ENCODE measurements around the gene AOPEP. TPM values are rescaled to one million over a fixed set of nuclear protein-coding genes. Genes with fewer than 3 reads are reported as not detected.

Gene AOPEP
- total RNA-seq, 1 experiment from 2014 or later = 15.0 TPM

DNA sequence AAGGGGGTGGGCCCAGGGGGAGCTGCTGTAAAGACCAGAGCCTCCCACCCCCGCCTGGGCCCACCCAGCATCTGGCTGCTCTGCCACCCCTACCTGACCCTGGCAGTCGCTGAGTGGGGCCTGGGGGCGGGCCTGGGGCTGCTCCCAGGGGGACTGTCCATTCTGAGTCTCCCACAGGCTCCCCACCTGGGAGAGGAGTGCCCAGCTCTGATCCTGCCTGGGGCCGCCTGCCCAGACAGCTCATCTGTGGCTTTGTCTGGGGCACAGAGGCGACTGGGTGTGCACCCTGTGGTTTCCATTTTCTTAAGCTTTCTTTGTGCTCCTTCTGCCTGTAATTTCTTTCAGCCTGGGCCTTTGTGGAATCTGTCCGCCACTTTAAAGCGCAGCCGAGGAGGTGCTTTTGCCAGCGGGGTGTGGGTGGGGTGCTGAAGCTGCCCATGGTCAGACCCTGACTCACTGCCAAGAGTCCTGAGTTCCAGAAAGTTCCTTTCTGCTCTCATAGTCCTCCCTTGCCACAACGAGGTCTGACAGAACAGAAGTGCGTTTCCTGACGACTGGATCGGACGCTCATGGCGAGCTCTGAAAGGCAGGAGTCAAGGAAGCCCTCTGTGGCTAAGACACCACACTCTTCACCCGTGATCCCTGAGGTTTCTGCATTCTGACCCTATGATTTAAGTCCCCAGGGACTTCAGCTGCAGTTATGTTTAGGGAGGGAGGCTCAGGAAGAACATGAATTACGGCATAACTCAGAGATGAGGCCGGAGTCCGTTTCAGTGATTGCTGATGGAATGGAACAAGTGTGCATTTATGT is 366.0 kb downstream of the AOPEP start:
- no peak for DNase-seq
- Histone ChIP-seq H4K20me1 (ENCODE audit: control insufficient read depth, insufficient read depth, insufficient read length) (no peaks in the 10 kb centered on the region), H3K79me1 (ENCODE audit: insufficient read depth, low read depth, low read length, poor library complexity, severe bottlenecking) (no peaks in the 10 kb centered on the region), H3K18ac (ENCODE audit: insufficient read length, low read depth, low read length) (no peak overlapping the region), H2BK120ac (ENCODE audit: low read depth, low read length, poor library complexity, severe bottlenecking) (no peak overlapping the region), H3K27ac (ENCODE audit: insufficient read length, low read depth, low read length) (no peak overlapping the region), H2AK5ac (ENCODE audit: insufficient read length, low read length) (no peak overlapping the region), H3K4me2 (ENCODE audit: insufficient read depth, insufficient read length, low read length) (no peak overlapping the region), H2BK20ac (ENCODE audit: low read depth, low read length, poor library complexity, severe bottlenecking) (no peak overlapping the region), H2BK5ac (ENCODE audit: insufficient read length, low read length) (no peak overlapping the region), H2BK15ac (ENCODE audit: low read depth, low read length) (no peak overlapping the region), H4K91ac (ENCODE audit: insufficient read length, low read depth, low read length) (no peak overlapping the region), H3K27me3 (ENCODE audit: insufficient read depth, low read length) (no peaks in the 10 kb centered on the region), H3K56ac (ENCODE audit: insufficient read length, low read depth, low read length) (no peak overlapping the region), H2AFZ (ENCODE audit: low read length) (no peak overlapping the region), H4K5ac (ENCODE audit: insufficient read length, low read depth, low read length) (no peak overlapping the region), H3T11ph (ENCODE audit: low read length) (no peak overlapping the region), H3K9me3 (ENCODE audit: control insufficient read depth, low read depth, low read length) (no peaks in the 10 kb centered on the region), H3K9ac (ENCODE audit: extremely low read depth, insufficient read length, low read length) (no peak overlapping the region), H3K79me2 (ENCODE audit: insufficient read depth, low read length) (no peaks in the 10 kb centered on the region), H4K8ac (replicated peaks; ENCODE audit: insufficient read length, low read depth, low read length) (no peak overlapping the region), H3K23ac (ENCODE audit: insufficient read length, low read depth, low read length) (no peak overlapping the region), H3K14ac (ENCODE audit: insufficient read depth, low read length) (no peak overlapping the region), H3K4me1 (ENCODE audit: insufficient read depth, low read length) (no peaks in the 10 kb centered on the region; the same call in 1 of the 2 replicates), H2BK12ac (ENCODE audit: insufficient read length, low read depth, low read length) (no peak overlapping the region), H3K4ac (ENCODE audit: low read depth, low read length) (no peak overlapping the region), H3K23me2 (ENCODE audit: insufficient read length, low read depth, low read length, poor library complexity, severe bottlenecking) (no peaks in the 10 kb centered on the region)
- Mint-ChIP-seq H3K9me3 (no peaks in the 10 kb centered on the region), H3K36me3 (ENCODE audit: insufficient read depth in 1 of 3, low read depth in 3 of 3) (peaks cover 0 to 1% (median 0%) of the 10 kb centered on the region in 3 experiments; a peak in 1 of 7 replicates), H3K4me1 (peaks cover 32 to 51% of the 10 kb centered on the region in 2 experiments), H3K27me3 (ENCODE audit: low read depth) (no peaks in the 10 kb centered on the region; the same call in 1 of the 2 replicates), H3K4me3 (no peak overlapping the region; a peak in 1 of 5 replicates), H3K27ac (peak overlapping the region; percentile 42 to 89 (median 72); a peak in 6 of 7 replicates)
- TF ChIP-seq, protein P1, sequence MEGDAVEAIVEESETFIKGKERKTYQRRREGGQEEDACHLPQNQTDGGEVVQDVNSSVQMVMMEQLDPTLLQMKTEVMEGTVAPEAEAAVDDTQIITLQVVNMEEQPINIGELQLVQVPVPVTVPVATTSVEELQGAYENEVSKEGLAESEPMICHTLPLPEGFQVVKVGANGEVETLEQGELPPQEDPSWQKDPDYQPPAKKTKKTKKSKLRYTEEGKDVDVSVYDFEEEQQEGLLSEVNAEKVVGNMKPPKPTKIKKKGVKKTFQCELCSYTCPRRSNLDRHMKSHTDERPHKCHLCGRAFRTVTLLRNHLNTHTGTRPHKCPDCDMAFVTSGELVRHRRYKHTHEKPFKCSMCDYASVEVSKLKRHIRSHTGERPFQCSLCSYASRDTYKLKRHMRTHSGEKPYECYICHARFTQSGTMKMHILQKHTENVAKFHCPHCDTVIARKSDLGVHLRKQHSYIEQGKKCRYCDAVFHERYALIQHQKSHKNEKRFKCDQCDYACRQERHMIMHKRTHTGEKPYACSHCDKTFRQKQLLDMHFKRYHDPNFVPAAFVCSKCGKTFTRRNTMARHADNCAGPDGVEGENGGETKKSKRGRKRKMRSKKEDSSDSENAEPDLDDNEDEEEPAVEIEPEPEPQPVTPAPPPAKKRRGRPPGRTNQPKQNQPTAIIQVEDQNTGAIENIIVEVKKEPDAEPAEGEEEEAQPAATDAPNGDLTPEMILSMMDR (conservative IDR thresholded peaks at IDR 0.05) = no peak
- no CpG with 5 or more reads among the region's 19 CpGs for WGBS (ENCODE audit: extremely low coverage, insufficient read length, low lambda C conversion rate)
